Cardiac muscle cell (in vitro differentiated cells and primary cell): ENCODE data around the gene FHOD3. TPM values are rescaled to one million over a fixed set of nuclear protein-coding genes. Genes with fewer than 3 reads are reported as not detected.

Experiments
- DNase-seq, 2 donors: peaks; one replicate each; pipeline versions ENCODE4 v3.0.0 to v3.0.0-alpha.2; 2010 to 2017; ENCODE audit warnings: low read depth in 1 of 2, low spot score in 1 of 2
- H3K27ac ChIP-seq: fragments of 200-600 bp; sonication (generic); 2 replicates; pipeline ENCODE4 v1.5.1; 2016
- H3K27me3 ChIP-seq: fragments of 200-600 bp; sonication (generic); 2 replicates; pipeline ENCODE4 v1.6.0; 2016; ENCODE audit warnings: control low read depth
- H3K36me3 ChIP-seq: fragments of 200-600 bp; sonication (generic); 2 replicates; pipeline ENCODE4 v1.5.1; 2016; ENCODE audit warnings: control low read depth
- H3K4me1 ChIP-seq: fragments of 200-600 bp; sonication (generic); 2 replicates; pipeline ENCODE4 v1.8.1; 2017; ENCODE audit warnings: low read depth, mild to moderate bottlenecking, mixed run types
- H3K4me3 ChIP-seq: fragments of 200-600 bp; sonication (generic); 2 replicates; pipeline ENCODE4 v1.5.1; 2016; ENCODE audit warnings: mild to moderate bottlenecking
- H3K9me3 ChIP-seq: fragments of 200-600 bp; sonication (generic); 2 replicates; pipeline ENCODE4 v1.5.1; 2017; ENCODE audit warnings: low read depth, mild to moderate bottlenecking, control low read depth
- polyA plus RNA-seq: library from polyadenylated mRNA; unstranded; fragments of >200 nt; fragmentation: Nextera tagmentation; extraction: Ambion mirVana; gene quantifications from 2 replicates; pipeline ENCODE4 v1.2.1, GENCODE V29; 2016
- total RNA-seq: library from RNA; depleted of rRNA; stranded (reverse); fragments of >200 nt; gene quantifications from 2 replicates; pipeline ENCODE4 v1.2.3, GENCODE V29; 2016
- TF ChIP-seq, protein P1 (sequence below): IDR thresholded peaks from 2 replicates; pipeline ENCODE4 v1.5.1; 2012; ENCODE audit warnings: low read depth, mild to moderate bottlenecking, low read length

The FHOD3 gene
- total and polyA plus RNA-seq, 2 experiments from 2014 or later, result 127 to 347 TPM

DNA sequence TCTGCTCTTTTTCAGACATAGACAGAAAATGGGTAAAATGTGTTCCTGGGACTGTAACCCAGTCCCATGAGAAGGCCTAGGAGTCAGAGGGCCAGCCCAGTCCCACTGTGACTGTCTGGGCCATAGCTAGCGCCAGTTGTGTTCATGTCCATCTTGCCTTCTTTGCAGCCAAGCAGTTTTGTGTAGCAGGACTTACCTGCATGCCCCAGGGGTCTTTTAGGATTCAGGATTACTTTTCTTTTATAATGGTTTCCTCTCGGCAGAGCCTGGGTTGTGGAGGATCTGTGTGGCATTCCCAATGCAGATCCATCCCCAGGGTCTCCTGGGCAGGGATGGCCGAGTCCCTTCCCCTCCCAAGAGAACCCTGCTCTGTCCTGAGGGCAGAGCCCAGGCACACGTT is 90.8 kb downstream of the FHOD3 start:
- Histone ChIP-seq H3K36me3 (no peaks in the 10 kb centered on the region), H3K4me3 (no peak overlapping the region), H3K27ac (peak overlapping the region; percentile 85), H3K27me3 (no peaks in the 10 kb centered on the region), H3K9me3 (no peaks in the 10 kb centered on the region), H3K4me1 (peaks cover 62% of the 10 kb centered on the region)
- TF ChIP-seq, protein P1, sequence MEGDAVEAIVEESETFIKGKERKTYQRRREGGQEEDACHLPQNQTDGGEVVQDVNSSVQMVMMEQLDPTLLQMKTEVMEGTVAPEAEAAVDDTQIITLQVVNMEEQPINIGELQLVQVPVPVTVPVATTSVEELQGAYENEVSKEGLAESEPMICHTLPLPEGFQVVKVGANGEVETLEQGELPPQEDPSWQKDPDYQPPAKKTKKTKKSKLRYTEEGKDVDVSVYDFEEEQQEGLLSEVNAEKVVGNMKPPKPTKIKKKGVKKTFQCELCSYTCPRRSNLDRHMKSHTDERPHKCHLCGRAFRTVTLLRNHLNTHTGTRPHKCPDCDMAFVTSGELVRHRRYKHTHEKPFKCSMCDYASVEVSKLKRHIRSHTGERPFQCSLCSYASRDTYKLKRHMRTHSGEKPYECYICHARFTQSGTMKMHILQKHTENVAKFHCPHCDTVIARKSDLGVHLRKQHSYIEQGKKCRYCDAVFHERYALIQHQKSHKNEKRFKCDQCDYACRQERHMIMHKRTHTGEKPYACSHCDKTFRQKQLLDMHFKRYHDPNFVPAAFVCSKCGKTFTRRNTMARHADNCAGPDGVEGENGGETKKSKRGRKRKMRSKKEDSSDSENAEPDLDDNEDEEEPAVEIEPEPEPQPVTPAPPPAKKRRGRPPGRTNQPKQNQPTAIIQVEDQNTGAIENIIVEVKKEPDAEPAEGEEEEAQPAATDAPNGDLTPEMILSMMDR, result no peak
- no peak for DNase-seq

DNA sequence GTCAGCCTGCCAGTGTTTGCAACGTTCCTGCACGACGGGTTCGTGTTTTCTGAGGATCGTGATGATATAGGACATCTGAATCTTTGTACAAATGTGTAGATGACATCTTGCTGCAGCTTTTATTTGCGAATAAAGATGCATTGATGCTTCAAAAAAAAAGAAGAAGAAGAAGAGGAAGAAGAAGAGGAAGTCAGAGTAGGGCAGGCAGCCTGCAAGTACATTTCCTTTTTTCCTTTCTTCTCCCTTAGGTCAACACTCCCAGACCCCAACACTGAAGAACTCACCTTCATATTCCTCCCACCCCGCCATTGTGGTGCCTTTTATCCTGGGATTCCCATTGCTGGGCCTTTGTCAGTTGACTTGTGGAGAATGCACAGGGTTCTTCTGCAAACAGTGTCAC is 91.5 kb downstream of the FHOD3 start:
- Histone ChIP-seq H3K27me3 (no peaks in the 10 kb centered on the region), H3K4me1 (peaks cover 63% of the 10 kb centered on the region), H3K9me3 (no peaks in the 10 kb centered on the region), H3K27ac (peak overlapping the region; percentile 85), H3K36me3 (no peaks in the 10 kb centered on the region), H3K4me3 (no peak overlapping the region)
- TF ChIP-seq, protein P1, result no peak
- no peak for DNase-seq

DNA sequence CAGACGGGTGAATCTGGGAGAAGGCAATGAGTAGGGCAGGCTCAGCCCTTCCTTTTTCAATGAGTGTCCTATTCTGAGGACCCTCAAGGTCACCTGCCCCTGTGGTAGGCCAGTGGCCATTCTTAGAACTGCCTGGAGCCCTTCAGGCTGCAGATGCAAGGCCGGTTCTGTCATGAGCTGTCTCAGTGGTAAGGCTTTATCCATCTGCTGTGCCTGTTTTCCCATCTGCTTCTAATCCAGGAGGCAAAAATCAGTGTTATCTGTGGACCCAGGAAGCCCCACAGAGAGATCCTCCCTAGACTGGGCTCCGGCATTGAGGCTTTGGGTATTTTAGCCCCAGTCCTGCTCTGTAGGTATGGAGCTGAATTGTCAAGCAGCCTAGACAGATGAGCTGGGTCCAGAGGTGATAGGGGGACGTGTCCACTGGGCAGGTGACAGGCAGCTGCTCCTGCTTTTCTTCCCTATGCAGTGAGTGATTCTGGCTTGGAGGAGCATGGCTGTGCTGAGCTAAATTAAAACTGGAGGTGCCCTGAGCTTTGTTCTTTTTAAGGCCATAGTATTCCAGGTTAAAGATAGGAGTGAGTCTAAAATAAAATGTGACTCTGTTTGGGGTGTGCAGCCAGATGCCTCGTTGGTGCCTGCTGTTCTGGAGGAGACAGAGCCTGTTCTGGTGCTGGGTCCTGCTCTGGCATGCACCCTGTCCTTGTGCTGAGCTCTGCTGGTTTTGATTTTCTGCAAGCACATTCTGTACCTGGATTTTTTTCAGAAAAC is 92.5 kb downstream of the FHOD3 start:
- Histone ChIP-seq H3K9me3 (no peaks in the 10 kb centered on the region), H3K27me3 (no peaks in the 10 kb centered on the region), H3K36me3 (no peaks in the 10 kb centered on the region), H3K27ac (peak overlapping the region; percentile 85), H3K4me1 (peaks cover 60% of the 10 kb centered on the region), H3K4me3 (no peak overlapping the region)
- DNase-seq, result peak in 1 of 2 donors; percentile 47
- TF ChIP-seq, protein P1, result no peak

DNA sequence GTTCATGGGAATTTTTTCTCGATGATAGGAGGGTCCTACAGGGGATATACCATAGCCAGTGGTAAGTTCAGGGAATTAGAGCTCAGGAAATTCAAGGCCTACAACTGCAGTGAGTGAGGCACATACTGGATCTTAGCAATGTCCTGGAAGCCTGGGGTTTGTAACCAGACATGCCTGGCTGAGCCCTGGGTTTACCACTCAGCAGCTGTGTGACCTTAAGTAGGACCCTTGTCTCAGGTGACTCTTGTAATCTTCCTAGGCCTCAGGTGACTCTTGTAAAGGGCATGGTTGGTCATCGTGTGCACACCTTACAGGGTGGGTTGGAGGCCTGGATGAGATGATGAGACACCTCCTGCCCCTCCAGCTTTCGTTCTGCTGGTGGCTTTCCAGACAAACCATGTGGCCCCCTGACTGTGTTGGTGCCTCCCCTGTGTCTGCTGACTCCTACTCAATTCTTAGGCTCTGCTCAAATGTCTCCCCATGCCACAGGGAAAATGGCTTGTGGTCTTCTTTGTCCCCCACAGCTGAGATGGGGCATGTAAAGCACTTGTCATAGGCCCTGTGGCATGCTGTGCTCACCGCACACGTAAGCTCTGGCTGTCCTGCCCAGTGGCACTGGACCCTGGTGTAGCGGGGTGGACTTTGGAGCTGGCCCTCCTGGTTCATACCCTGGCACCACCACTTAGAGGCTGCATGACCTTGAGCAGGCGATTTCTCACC is 94.1 kb downstream of the FHOD3 start:
- Histone ChIP-seq H3K36me3 (no peaks in the 10 kb centered on the region), H3K27me3 (no peaks in the 10 kb centered on the region), H3K9me3 (no peaks in the 10 kb centered on the region), H3K4me1 (peaks cover 61% of the 10 kb centered on the region), H3K4me3 (no peak overlapping the region), H3K27ac (peak overlapping the region; percentile 85)
- TF ChIP-seq, protein P1, result no peak
- DNase-seq, result no peak

DNA sequence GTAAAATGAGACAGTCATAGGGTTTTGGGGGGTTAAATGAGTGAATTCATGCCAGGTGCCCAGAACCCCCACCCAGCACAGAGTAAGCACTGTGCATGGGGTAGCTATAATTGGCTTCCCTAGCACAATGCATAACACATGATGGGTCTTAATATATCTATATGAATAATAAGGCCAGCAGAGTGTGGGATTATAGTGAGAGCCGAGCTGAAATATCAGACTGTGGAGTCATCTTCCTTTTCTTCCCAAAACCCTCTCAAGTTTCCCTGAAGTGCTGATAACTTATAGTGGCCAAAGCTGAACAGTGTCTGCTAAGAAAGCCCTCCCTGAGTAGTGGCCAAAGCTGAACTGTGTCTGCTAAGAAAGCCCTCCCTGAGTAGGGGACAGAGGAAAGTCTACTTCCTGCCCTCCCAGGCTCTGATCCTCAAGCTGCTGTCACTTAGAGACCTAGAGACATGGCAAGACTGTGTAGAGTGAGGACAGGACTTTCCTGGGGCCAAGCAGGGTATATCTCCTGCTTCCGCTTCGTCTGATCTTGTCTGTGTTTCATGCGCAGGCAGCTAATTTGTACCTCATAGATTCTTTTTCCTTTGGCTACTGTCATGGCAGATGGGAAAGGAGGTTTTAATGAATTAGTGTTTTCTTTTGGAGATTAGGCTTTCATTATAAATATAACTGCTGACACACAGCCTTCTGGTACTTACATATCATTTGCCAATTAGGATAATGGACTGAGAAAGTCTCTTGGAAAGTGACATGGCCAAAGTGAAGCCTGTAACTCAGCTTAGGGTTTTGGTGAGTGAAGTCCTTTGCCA is 94.9 kb downstream of the FHOD3 start:
- peak overlapping the region; percentile 85 for H3K27ac ChIP-seq
- no peaks in the 10 kb centered on the region for H3K36me3 ChIP-seq
- no peak overlapping the region for H3K4me3 ChIP-seq
- no peaks in the 10 kb centered on the region for H3K9me3 ChIP-seq
- H3K27me3 ChIP-seq, result no peaks in the 10 kb centered on the region
- peaks cover 64% of the 10 kb centered on the region for H3K4me1 ChIP-seq
- DNase-seq, result peak; percentile 29 to 45
- TF ChIP-seq, protein P1, result no peak
